A673 (cell line): ENCODE data around the gene EIF2D.

Experiments
- CTCF ChIP-seq: fragments of 300-800, 200-600 bp; sonication (generic); conservative IDR thresholded peaks from 2 replicates; pipeline ENCODE4 v1.5.1; 2017; ENCODE audit warnings: low read depth, mild to moderate bottlenecking, antibody characterized with exemption, low read length, moderate library complexity, mixed read lengths
- EZH2 ChIP-seq: fragments of 200-600 bp; sonication (generic); IDR thresholded peaks from 2 replicates; pipeline ENCODE4 v1.6.1; 2017; ENCODE audit warnings: borderline replicate concordance, low read depth, mild to moderate bottlenecking, mixed read lengths, antibody characterized with exemption, low read length; ENCODE audit not compliant: poor library complexity, severe bottlenecking

GRCh38 chr1:206573762-206574161, 38.5 kb downstream of the EIF2D start:
- TF ChIP-seq CTCF (no peak), EZH2 (no peak)
